ENCODE measurements around the gene SORCS1.

DNA sequence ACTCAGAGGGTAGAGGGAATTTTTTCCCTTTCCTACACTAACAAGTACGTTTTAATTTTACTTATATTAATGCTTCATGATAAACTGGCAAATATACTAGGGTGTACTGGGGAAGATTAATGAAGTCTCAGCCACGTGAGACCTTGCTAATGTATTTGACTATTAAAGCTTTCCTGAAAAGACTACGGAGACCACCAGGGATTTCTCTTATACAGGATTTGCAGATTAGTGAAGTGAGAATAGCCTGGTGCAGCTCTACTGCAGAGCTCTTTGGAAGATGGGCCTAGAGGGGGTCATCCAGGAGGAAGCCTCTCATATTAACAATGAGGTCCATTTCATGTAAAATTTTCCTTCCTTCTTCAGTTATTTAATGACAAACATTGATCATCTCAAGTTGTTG lies 379.0 kb downstream of the SORCS1 start:
- TF ChIP-seq EZH2 (IDR thresholded peaks at IDR 0.05; ENCODE audit: low read depth): no peak
- TF ChIP-seq, protein P1, sequence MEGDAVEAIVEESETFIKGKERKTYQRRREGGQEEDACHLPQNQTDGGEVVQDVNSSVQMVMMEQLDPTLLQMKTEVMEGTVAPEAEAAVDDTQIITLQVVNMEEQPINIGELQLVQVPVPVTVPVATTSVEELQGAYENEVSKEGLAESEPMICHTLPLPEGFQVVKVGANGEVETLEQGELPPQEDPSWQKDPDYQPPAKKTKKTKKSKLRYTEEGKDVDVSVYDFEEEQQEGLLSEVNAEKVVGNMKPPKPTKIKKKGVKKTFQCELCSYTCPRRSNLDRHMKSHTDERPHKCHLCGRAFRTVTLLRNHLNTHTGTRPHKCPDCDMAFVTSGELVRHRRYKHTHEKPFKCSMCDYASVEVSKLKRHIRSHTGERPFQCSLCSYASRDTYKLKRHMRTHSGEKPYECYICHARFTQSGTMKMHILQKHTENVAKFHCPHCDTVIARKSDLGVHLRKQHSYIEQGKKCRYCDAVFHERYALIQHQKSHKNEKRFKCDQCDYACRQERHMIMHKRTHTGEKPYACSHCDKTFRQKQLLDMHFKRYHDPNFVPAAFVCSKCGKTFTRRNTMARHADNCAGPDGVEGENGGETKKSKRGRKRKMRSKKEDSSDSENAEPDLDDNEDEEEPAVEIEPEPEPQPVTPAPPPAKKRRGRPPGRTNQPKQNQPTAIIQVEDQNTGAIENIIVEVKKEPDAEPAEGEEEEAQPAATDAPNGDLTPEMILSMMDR (conservative IDR thresholded peaks at IDR 0.05): no peak

Measured in PC-9 (cell line).